SK-N-SH (cell line): ENCODE measurements around the gene PHEX. TPM values are rescaled to one million over a fixed set of nuclear protein-coding genes. Genes with fewer than 3 reads are reported as not detected.

ENCODE experiments used
- CTCF ChIA-PET: fragments of 300-600, 350-600 bp; formaldehyde crosslinking; extraction: SDS; loops from one replicate; lab custom pipeline; 2021; lab: Yijun Ruan, JAX
- POLR2A ChIA-PET: fragments of 350-600 bp; sonication (Branson Sonifier 250); formaldehyde crosslinking; extraction: SDS; loops from one replicate; lab custom pipeline; 2020; ENCODE audit warnings: antibody characterized with exemption, inconsistent platforms; lab: Yijun Ruan, JAX
- DNase-seq: peaks from one replicate; pipeline ENCODE4 v3.0.0; 2012
- H2AFZ ChIP-seq: fragments of 200-600 bp; sonication (generic); 2 replicates; pipeline ENCODE4 v1.8.1; 2016; ENCODE audit warnings: antibody characterized with exemption, mild to moderate bottlenecking, low read depth
- H3F3A ChIP-seq: fragments of 200-600 bp; sonication (generic); replicated peaks from 2 replicates; pipeline ENCODE3; 2016; ENCODE audit warnings: antibody characterized with exemption, mild to moderate bottlenecking; ENCODE audit not compliant: insufficient read depth
- H3K27ac ChIP-seq, 2 experiments: fragments of 200-500 bp in 1 of 2; fragments of 200-600 bp in 1 of 2; sonication (Bioruptor generic) in 1 of 2; sonication (generic), shearing (Covaris generic) in 1 of 2; 2 replicates each; pipeline versions ENCODE4 v1.5.1 to v1.6.1; 2014 to 2016; ENCODE audit warnings: low read depth in 2 of 2, inconsistent platforms in 1 of 2, low read length in 1 of 2, mild to moderate bottlenecking in 1 of 2, mixed read lengths in 1 of 2
- H3K27me3 ChIP-seq: fragments of 200-600 bp; sonication (generic), shearing (Covaris generic); 2 replicates; pipeline ENCODE4 v1.6.1; 2016; ENCODE audit warnings: mixed run types; ENCODE audit not compliant: insufficient read depth
- H3K36me3 ChIP-seq, 2 experiments: fragments of 200-500 bp in 1 of 2; fragments of 200-600 bp in 1 of 2; sonication (Bioruptor generic) in 1 of 2; sonication (generic) in 1 of 2; replicated peaks in 1 of 2; 2 replicates each; pipeline versions ENCODE3 to v1.5.1; 2014 to 2016; ENCODE audit warnings: low read length in 1 of 2, mild to moderate bottlenecking in 1 of 2; ENCODE audit not compliant: insufficient read depth in 2 of 2, control insufficient read depth in 1 of 2
- H3K4me1 ChIP-seq, 2 experiments: fragments of 200-500 bp in 1 of 2; fragments of 200-600 bp in 1 of 2; sonication (Bioruptor generic) in 1 of 2; sonication (generic), shearing (Covaris generic) in 1 of 2; 2 replicates each; pipeline versions ENCODE4 v1.5.1 to v1.6.1; 2014 to 2016; ENCODE audit warnings: low read depth in 1 of 2, low read length in 1 of 2, mixed run types in 1 of 2; ENCODE audit not compliant: insufficient read depth in 2 of 2, control insufficient read depth in 1 of 2
- H3K4me2 ChIP-seq: fragments of 200-600 bp; sonication (generic), shearing (Covaris generic); 2 replicates; pipeline ENCODE4 v1.6.1; 2017; ENCODE audit warnings: mixed run types
- H3K4me3 ChIP-seq, 2 experiments: fragments of 200-500 bp in 1 of 2; fragments of 200-600 bp in 1 of 2; sonication (Bioruptor generic) in 1 of 2; sonication (generic), shearing (Covaris generic) in 1 of 2; 2 replicates each; pipeline versions ENCODE4 v1.5.1 to v1.8.1; 2014 to 2016; ENCODE audit warnings: low read depth in 2 of 2, inconsistent platforms in 1 of 2, low read length in 1 of 2, mild to moderate bottlenecking in 1 of 2, mixed read lengths in 1 of 2, moderate library complexity in 1 of 2
- H3K79me2 ChIP-seq: fragments of 200-600 bp; sonication (generic); 2 replicates; pipeline ENCODE4 v1.8.1; 2017; ENCODE audit warnings: mild to moderate bottlenecking; ENCODE audit not compliant: insufficient read depth
- H3K9ac ChIP-seq: fragments of 200-600 bp; sonication (generic); 2 replicates; pipeline ENCODE4 v1.6.1; 2017; ENCODE audit warnings: mixed run types
- H3K9me2 ChIP-seq: fragments of 200-600 bp; sonication (generic); 2 replicates; pipeline ENCODE4 v1.6.1; 2017; ENCODE audit warnings: mixed run types
- H3K9me3 ChIP-seq: fragments of 200-600 bp; sonication (generic); 2 replicates; pipeline ENCODE4 v1.6.1; 2017; ENCODE audit warnings: mixed run types, mild to moderate bottlenecking, moderate library complexity
- H4K20me1 ChIP-seq: fragments of 200-600 bp; sonication (generic); 2 replicates; pipeline ENCODE4 v1.6.1; 2017; ENCODE audit warnings: mild to moderate bottlenecking, mixed run types; ENCODE audit not compliant: insufficient read depth
- CHD2 ChIP-seq: fragments of 150-350 bp; IDR thresholded peaks from 2 replicates; pipeline ENCODE4 v1.6.1; 2018; ENCODE audit warnings: low read length; ENCODE audit not compliant: partially characterized antibody
- ELF1 ChIP-seq: IDR thresholded peaks from 2 replicates; pipeline ENCODE4 v1.4.0; 2012
- EZH2phosphoT487 ChIP-seq: fragments of 200-600 bp; sonication (generic); IDR thresholded peaks from 2 replicates; pipeline ENCODE4 v1.6.1; 2017; ENCODE audit warnings: low read depth, mixed run types, mild to moderate bottlenecking, antibody characterized with exemption, moderate library complexity, borderline replicate concordance
- FOSL2 ChIP-seq: IDR thresholded peaks from 2 replicates; pipeline ENCODE4 v1.4.0; 2012; ENCODE audit warnings: low read depth, mild to moderate bottlenecking, moderate library complexity, borderline replicate concordance
- FOXJ3 ChIP-seq: sonication (generic); formaldehyde crosslinking; IDR thresholded peaks from 2 replicates; pipeline ENCODE4 v1.5.1; 2020; ENCODE audit warnings: mild to moderate bottlenecking, missing genetic modification reagents
- FOXM1 ChIP-seq: IDR thresholded peaks from 2 replicates; pipeline ENCODE4 v1.4.0; 2012; ENCODE audit warnings: low read depth, mild to moderate bottlenecking
- GABPA ChIP-seq: IDR thresholded peaks from 2 replicates; pipeline ENCODE4 v1.4.0; 2012; ENCODE audit warnings: low read depth, mild to moderate bottlenecking
- RAD21 ChIP-seq: IDR thresholded peaks from 2 replicates; pipeline ENCODE4 v1.6.1; 2012; ENCODE audit warnings: mild to moderate bottlenecking, low read length
- RXRA ChIP-seq: IDR thresholded peaks from 2 replicates; pipeline ENCODE4 v1.4.0; 2012; ENCODE audit warnings: low read depth, mild to moderate bottlenecking, borderline replicate concordance
- SIN3A ChIP-seq: IDR thresholded peaks from 2 replicates; pipeline ENCODE4 v1.6.1; 2012; ENCODE audit warnings: low read depth, mild to moderate bottlenecking, low read length, moderate library complexity, borderline replicate concordance
- WGBS: methylation state at CpG from one replicate; pipeline ENCODE4 v1.1.6; 2017; ENCODE audit warnings: low lambda C conversion rate; 5-methylcytosine and 5-hydroxymethylcytosine counted together
- polyA plus RNA-seq, 3 experiments: library from polyadenylated mRNA; depleted of rRNA; stranded (reverse); fragments of >200 nt; gene quantifications; 2 replicates each; pipeline ENCODE4 v1.2.3, GENCODE V29; 2012
- TF ChIP-seq, protein P1 (sequence below): fragments of 150-350 bp; IDR thresholded peaks from 2 replicates; pipeline ENCODE4 v1.6.1; 2016; ENCODE audit warnings: mild to moderate bottlenecking, low read depth, low read length

PHEX gene
- polyA plus RNA-seq, 1 of the 3 experiments (the other 2 are of a cell fraction), result 0.35 TPM

DNA sequence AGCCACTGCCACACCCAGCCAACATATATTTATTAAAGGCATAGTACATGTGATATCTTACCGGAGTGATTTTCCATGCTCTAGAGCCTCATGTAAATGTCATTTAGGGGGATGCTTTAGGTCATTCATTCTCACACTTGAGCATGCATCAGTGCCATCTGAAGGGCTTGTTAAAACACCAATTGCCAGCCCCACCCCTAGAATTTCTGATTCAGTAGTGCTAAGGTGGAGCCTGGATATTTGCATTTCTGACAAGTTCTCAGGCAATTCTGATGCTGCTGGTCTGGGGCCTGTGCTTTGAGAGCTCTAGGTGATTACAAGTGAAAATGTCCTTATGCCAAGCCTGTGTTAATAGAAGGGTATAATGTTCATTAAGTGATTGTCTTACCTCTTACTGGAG lies 107.7 kb downstream of the PHEX start:
- no peak overlapping the region for H3K4me3 ChIP-seq
- H3K4me2 ChIP-seq, result no peak overlapping the region
- CTCF ChIA-PET, result interaction anchor here (2.2 kb wide), 1 partner anchor 155 kb away, joined by 8 read pairs; no protein-coding TSS in a partner anchor
- H4K20me1 ChIP-seq, result no peaks in the 10 kb centered on the region
- TF ChIP-seq RAD21, result no peak
- no peak for TF ChIP-seq FOSL2
- TF ChIP-seq SIN3A, result no peak
- TF ChIP-seq CHD2, result no peak
- TF ChIP-seq, protein P1, sequence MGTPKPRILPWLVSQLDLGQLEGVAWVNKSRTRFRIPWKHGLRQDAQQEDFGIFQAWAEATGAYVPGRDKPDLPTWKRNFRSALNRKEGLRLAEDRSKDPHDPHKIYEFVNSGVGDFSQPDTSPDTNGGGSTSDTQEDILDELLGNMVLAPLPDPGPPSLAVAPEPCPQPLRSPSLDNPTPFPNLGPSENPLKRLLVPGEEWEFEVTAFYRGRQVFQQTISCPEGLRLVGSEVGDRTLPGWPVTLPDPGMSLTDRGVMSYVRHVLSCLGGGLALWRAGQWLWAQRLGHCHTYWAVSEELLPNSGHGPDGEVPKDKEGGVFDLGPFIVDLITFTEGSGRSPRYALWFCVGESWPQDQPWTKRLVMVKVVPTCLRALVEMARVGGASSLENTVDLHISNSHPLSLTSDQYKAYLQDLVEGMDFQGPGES, result no peak
- TF ChIP-seq, all 33 proteins: peak for 0
- Histone ChIP-seq H3K9me2 (no peaks in the 10 kb centered on the region), H2AFZ (no peak overlapping the region), H3K36me3 (no peaks in the 10 kb centered on the region), H3K27me3 (no peaks in the 10 kb centered on the region), H3K9me3 (no peaks in the 10 kb centered on the region), H3K27ac (no peak overlapping the region), H3F3A (peaks cover 10% of the 10 kb centered on the region), H3K9ac (no peak overlapping the region), H3K4me1 (peaks cover 9 to 10% of the 10 kb centered on the region in 2 experiments; a peak in 3 of 4 replicates), H3K79me2 (no peaks in the 10 kb centered on the region)
- DNase-seq, result no peak
- WGBS, result 67% methylated on average over 1 of the region's 1 CpG
- POLR2A ChIA-PET, result no interaction called here

- ChIA-PET CTCF (interaction anchor here (2.2 kb wide), 1 partner anchor 156 kb away, joined by 8 read pairs; no protein-coding TSS in a partner anchor), POLR2A (no interaction called here)
- H3K4me3 ChIP-seq, result no peak overlapping the region
- no peaks in the 10 kb centered on the region for H3F3A ChIP-seq
- H3K4me1 ChIP-seq, result peaks cover 0 to 2% of the 10 kb centered on the region in 2 experiments; a peak in 1 of 4 replicates
- no peak for TF ChIP-seq FOXJ3 (CRISPR knock-in tag)
- no peak for TF ChIP-seq ELF1
- TF ChIP-seq GABPA, result no peak
- no peak for TF ChIP-seq RXRA
- no peak for TF ChIP-seq FOXM1
- TF ChIP-seq EZH2phosphoT487, result no peak
- no peaks in the 10 kb centered on the region for H3K27me3 ChIP-seq
- H2AFZ ChIP-seq, result no peak overlapping the region
- H3K9ac ChIP-seq, result no peak overlapping the region
- H3K9me2 ChIP-seq, result no peaks in the 10 kb centered on the region
- H3K4me2 ChIP-seq, result no peak overlapping the region
- no peaks in the 10 kb centered on the region for H3K36me3 ChIP-seq
- no peaks in the 10 kb centered on the region for H4K20me1 ChIP-seq
- no peak for DNase-seq
- no peak overlapping the region for H3K27ac ChIP-seq
- WGBS, result 41% methylated on average over 3 of the region's 4 CpGs
- H3K9me3 ChIP-seq, result no peaks in the 10 kb centered on the region
- H3K79me2 ChIP-seq, result no peaks in the 10 kb centered on the region
These were observed 109.1 kb downstream of the PHEX start for GRCh38 chrX:22141047-22141730.
